DND-41 (cell line): Measurements from ENCODE around the gene BAG5.

Experiments used
- EZH2 ChIP-seq: IDR thresholded peaks from 3 replicates; pipeline ENCODE4 v1.6.1; 2012; ENCODE audit warnings: borderline replicate concordance, low read depth, mild to moderate bottlenecking, moderate library complexity, low read length, inconsistent platforms; ENCODE audit not compliant: severe bottlenecking
- TF ChIP-seq, protein P1 (sequence below): IDR thresholded peaks from 2 replicates; pipeline ENCODE4 v1.5.1; 2012; ENCODE audit warnings: borderline replicate concordance, low read length, moderate library complexity, mild to moderate bottlenecking; ENCODE audit not compliant: poor library complexity, severe bottlenecking; ENCODE audit errors: extremely low read depth

DNA sequence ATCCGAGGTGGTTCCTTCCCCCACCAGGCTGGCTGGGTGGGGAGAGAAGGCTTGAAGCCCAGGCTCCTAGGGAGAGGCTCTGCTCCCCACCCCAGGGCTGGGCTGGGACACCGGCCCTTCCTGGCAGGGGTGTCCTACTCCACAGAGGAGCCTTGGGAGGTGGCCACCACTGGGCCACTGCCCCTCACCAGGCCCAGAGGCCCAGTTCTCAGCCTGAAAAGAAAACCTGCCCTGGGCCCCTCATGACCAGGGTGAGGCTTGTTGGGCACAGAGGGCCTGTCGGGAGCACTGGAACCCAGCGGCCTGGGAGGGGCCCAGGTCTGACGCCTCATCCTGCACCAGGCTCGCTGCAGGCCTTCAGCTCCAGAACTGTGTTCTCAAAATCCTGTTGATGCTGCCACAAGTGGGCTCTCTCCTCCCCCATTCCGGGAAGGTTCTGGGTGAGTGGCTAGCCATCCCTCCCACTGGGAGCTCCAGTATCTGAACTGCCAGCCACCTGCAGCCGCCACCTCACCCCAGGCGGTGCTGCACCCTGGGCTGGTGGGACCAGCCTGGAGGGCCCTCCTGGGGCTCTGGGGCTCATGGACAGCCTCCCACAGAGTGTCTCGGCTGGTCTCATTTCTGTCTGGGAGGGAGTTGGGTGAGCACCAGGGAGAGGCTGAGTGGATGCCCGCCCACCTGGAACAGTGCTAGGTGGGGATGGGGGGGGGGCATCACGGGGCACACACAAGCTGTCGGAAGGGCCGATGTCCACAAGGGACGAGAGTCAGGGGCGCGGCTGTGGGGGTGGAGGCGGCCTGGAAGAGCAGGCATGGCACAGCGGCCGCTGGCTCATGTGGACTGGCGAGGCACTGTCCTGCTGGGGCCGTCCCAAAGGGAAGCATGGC, 11.8 kb downstream of the BAG5 start:
- TF ChIP-seq, protein P1, sequence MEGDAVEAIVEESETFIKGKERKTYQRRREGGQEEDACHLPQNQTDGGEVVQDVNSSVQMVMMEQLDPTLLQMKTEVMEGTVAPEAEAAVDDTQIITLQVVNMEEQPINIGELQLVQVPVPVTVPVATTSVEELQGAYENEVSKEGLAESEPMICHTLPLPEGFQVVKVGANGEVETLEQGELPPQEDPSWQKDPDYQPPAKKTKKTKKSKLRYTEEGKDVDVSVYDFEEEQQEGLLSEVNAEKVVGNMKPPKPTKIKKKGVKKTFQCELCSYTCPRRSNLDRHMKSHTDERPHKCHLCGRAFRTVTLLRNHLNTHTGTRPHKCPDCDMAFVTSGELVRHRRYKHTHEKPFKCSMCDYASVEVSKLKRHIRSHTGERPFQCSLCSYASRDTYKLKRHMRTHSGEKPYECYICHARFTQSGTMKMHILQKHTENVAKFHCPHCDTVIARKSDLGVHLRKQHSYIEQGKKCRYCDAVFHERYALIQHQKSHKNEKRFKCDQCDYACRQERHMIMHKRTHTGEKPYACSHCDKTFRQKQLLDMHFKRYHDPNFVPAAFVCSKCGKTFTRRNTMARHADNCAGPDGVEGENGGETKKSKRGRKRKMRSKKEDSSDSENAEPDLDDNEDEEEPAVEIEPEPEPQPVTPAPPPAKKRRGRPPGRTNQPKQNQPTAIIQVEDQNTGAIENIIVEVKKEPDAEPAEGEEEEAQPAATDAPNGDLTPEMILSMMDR: no peak
- no peak for TF ChIP-seq EZH2
